GM23338 (cell line): ENCODE results near the gene SLC4A2.

Experiments used
- CREB1 ChIP-seq: fragments of 250-450 bp; sonication (Bioruptor Pico); IDR thresholded peaks from 2 replicates; pipeline ENCODE4 v1.5.0; 2020; ENCODE audit warnings: low read depth, mild to moderate bottlenecking, moderate library complexity
- EZH2 ChIP-seq: fragments of 200-600 bp; sonication (generic); IDR thresholded peaks from one replicate; pipeline ENCODE4 v1.8.0; 2017; ENCODE audit warnings: antibody characterized with exemption, mild to moderate bottlenecking, low read depth; ENCODE audit not compliant: unreplicated experiment
- JUNB ChIP-seq: IDR thresholded peaks from one replicate; pipeline ENCODE4 v1.6.1; 2016; ENCODE audit warnings: antibody characterized with exemption; ENCODE audit not compliant: unreplicated experiment
- TF ChIP-seq, protein P1 (sequence below), 2 experiments: fragments of 200-600 bp in 1 of 2; sonication (generic) in 1 of 2; conservative IDR thresholded peaks; 2 replicates each; pipeline versions ENCODE4 v1.5.1 to v1.6.1; 2016 to 2017; ENCODE audit warnings: antibody characterized with exemption in 2 of 2, low read depth in 2 of 2, mild to moderate bottlenecking in 2 of 2, moderate library complexity in 1 of 2

DNA sequence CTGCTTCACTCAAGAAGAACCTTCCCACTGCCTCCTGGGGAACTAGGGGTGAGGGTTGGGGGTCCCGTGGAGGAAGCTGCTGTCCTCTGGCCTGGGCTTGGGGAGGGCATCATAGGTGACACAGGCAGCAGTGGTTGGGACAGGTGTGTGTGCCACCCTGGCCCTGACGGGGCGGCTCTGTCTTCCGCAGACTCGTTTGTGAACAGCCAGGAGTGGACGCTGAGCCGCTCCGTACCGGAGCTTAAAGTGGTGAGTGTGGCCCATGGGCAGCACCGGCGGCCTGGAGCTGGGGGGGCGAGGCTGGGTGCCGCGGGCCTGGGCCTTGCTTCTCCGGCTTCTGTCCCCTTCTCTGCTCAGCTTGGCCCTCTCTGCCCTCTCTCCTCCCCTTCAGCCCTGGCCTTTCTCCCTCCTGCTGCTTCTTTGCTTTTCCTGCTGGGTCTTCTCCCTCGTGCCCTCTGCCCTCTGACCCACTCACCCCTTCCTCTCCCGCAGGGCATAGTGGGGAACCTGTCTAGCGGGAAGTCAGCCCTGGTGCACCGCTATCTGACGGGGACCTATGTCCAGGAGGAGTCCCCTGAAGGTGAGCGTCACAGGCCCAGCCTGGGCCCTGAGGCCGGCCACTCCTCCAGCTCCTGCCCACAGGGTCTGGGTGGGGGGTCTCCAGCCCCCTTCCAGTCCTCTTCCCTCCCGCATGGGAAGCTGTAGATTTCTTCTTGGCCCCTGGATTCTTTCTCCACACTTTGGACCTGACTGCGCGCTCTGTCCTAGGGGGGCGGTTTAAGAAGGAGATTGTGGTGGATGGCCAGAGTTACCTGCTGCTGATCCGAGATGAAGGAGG is 57.4 kb downstream of the SLC4A2 start:
- TF ChIP-seq, protein P1, sequence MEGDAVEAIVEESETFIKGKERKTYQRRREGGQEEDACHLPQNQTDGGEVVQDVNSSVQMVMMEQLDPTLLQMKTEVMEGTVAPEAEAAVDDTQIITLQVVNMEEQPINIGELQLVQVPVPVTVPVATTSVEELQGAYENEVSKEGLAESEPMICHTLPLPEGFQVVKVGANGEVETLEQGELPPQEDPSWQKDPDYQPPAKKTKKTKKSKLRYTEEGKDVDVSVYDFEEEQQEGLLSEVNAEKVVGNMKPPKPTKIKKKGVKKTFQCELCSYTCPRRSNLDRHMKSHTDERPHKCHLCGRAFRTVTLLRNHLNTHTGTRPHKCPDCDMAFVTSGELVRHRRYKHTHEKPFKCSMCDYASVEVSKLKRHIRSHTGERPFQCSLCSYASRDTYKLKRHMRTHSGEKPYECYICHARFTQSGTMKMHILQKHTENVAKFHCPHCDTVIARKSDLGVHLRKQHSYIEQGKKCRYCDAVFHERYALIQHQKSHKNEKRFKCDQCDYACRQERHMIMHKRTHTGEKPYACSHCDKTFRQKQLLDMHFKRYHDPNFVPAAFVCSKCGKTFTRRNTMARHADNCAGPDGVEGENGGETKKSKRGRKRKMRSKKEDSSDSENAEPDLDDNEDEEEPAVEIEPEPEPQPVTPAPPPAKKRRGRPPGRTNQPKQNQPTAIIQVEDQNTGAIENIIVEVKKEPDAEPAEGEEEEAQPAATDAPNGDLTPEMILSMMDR (conservative IDR thresholded peaks at IDR 0.05; ENCODE audit: low read depth in 2 of 2), result no peak
- TF ChIP-seq CREB1, result no peak
- no peak for TF ChIP-seq EZH2
- TF ChIP-seq JUNB, result no peak
